Stimulated activated CD8-positive, alpha-beta memory T cell treated with anti-CD3 and anti-CD28 coated beads, Interleukin-4, amount 100 ng/mL, for 4 hours (primary cell): ENCODE results near the gene THRAP3.

Source experiments
- DNase-seq, 2 donors: peaks; one replicate each; pipeline ENCODE4 v3.0.0-alpha.2; 2020; ENCODE audit warnings: low read depth in 2 of 2, low spot score in 1 of 2

Gene THRAP3

GRCh38 chr1:36350659-36351226 lies 126.5 kb downstream of the THRAP3 start:
- peak in 1 of 2 donors; percentile 12 for DNase-seq

GRCh38 chr1:36351227-36351977 lies 127.2 kb downstream of the THRAP3 start:
- no peak for DNase-seq

GRCh38 chr1:36352125-36352909 lies 128.1 kb downstream of the THRAP3 start:
- DNase-seq, result no peak

- DNase-seq, result no peak
Observed at GRCh38 chr1:36352910-36353878, 129.0 kb downstream of the THRAP3 start.

GRCh38 chr1:36354486-36354885 lies 130.2 kb downstream of the THRAP3 start:
- DNase-seq, result no peak
